ENCODE results near the gene PKP4.
A peak's percentile ranks its signal among the peaks of the same experiment; 100 is the strongest.

The PKP4 gene

DNA sequence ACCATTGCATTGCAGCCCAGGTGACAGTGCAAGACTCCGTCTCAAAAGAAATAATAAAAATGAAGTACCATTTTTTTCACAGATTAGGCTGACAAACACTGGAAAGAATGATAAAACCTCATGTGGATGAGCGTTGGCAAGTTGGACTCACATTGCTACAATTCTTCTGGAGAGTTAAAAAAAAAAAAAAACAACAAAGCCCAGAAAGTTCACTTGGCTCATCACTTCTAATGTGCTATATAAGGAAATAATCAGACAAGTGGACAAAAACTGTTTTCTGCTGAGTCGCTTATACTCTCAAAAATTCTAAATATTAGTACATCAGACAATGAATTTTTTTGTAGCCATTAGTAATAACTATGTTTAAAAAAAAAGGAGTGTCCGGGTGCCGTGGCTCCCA, 38.4 kb downstream of the PKP4 start:
- DNase-seq (ENCODE audit: insufficient read length, low spot score) = no peak
- FAIRE-seq = no peak

DNA sequence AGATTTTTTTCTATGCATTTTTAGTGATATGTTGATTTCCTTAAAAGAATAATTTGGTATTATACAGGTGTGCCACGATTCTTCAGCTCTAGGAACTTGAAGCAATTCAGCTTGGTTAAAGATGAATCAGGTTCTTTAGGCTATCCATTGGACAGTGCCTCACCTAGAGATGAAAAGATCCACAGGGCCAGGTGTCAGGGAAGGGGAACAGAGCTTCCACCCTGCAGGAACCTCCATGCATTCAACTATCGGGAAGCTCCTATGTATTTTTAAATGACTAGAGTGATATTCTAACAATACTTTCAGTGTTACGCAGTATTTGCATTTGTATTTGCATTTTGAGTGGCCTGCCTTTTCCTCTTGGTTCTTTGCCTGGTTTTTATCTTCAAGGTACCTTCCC, 40.2 kb downstream of the PKP4 start:
- DNase-seq (ENCODE audit: insufficient read length, low spot score) (no peak), FAIRE-seq (no peak)

DNA sequence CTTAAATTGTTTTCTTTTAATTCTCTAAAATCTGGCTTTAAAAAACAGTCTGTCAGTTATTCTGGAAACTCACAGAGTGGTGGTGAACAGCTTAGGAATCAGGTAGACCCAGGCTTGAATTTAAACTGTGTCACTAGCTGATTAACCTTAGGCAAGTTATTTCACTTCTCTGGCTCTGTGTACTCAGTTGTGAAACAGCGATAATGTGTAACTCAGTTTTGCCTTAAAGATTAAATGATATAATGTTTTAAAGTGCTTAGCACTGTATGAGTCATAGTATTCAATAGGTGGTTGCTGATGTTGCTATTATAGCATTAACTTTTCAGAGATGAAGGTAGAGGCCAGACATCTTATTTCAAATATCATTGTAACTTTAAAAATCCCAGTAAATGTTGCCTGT, 40.7 kb downstream of the PKP4 start:
- no peak for FAIRE-seq
- DNase-seq (ENCODE audit: insufficient read length, low spot score) = no peak

DNA sequence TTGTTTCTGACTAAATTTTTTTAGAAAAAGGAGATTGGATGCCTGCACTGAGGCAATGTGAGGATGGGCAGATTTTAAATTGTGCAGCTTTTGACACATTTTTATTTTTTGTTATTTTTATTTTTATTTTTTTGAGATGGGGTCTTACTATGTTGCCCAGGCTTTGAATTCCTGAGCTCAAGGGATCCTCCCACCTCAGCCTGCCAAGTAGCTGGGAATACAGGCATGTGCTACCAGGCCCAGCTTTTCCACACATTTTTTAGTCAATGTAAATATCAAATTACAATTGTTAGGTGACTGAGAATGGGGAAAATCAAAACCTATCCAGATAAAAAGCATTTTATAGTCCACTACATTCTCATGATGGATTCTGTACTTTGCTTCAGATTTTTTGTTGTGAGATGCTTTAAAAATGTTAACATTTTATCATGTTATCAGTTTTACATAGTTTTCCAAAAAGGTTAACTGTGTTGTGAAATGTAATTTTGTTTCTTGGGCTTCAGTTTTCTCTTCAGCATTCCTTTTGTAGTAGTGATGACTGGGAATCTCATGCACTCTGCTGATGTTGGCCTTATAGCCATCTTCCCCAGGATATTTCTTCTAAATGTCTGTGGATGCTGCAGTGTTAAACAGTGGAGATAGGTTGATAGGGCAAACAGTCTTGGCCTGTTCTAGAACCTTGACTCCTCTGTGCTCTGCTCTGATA, 41.4 kb downstream of the PKP4 start:
- FAIRE-seq (no peak), DNase-seq (ENCODE audit: insufficient read length, low spot score) (no peak)

DNA sequence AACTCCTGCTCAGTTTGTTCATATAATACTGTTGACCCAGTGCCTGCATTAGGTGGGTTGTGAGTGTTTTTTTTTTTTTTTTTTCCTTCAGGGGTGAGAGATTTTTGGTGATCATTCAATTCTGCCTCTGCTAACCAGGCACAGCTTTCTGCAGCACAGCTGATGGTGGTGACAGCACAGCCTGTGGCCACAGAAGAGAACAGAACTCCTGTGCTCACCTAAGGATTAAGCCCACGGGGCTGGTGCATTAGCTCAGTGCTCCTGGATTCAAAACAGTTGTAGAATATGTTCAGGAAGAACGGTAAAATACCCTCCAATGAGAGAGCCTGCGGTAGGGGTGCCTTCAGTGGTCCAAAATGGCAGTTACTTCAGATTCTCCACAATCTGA, 42.0 kb downstream of the PKP4 start:
- FAIRE-seq = no peak

DNA sequence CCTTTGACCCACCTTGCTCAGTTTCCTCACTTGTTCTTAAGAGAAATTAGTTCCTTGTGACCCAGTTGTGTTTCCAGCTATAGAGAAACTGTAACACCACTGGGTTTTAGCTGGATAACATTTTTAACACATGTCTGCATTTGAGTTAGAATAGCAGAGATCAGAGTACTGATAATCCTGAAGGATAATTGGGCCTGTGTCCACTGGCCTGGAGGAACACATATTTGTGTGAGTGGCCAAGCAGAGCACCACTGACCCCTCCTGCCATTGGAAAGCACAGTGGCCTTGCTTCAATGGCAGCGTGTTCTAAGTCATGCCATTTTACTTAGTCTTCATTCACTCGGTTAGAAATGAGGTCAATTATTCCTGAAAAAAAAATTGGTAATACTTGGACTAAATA, 42.6 kb downstream of the PKP4 start:
- FAIRE-seq (no peak), DNase-seq (ENCODE audit: insufficient read length, low spot score) (no peak)

More for the DNA sequence above, 42.0 kb downstream of the PKP4 start:
- no peak for DNase-seq (ENCODE audit: insufficient read length, low spot score)

DNA sequence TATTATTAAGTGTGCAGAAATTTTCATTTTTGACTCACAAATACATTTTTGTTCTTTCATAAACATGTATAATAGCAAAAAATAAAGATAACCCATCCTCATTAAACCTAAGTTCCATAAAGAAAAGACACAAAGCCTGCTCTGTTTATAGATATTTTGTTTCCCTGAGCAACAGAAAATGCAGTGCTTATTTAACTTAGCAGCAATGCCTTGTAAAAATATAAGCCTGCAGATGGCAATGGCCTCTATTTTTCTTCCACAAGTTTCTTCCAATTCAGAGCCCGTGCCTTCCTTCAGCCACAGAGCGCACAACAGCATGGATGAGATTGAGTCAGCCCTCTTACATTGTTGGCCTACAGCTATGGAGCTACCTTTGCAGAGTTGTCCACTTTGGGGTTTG, 43.6 kb downstream of the PKP4 start:
- no peak for FAIRE-seq
- no peak for DNase-seq (ENCODE audit: insufficient read length, low spot score)

DNA sequence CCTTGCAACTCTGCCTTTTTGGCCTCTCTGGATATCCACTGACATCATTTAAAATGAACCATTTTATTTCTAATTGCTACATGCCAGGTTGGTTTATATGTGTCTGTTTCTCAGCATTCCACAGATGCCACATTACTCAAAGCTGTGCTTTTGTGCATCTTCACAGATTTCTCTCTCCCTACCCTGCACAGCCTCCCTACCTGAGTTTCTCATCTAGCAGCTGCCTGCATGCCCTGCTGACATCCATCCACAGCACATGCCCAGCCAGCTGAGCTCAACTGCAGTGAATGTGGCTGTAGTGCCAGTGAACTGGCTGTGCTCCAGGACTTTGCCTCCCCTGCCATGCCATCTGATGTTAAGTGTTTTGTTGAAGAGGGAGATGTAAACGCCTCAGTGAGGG, 44.5 kb downstream of the PKP4 start:
- FAIRE-seq = peak; percentile 33
- DNase-seq (ENCODE audit: insufficient read length, low spot score) = no peak

DNA sequence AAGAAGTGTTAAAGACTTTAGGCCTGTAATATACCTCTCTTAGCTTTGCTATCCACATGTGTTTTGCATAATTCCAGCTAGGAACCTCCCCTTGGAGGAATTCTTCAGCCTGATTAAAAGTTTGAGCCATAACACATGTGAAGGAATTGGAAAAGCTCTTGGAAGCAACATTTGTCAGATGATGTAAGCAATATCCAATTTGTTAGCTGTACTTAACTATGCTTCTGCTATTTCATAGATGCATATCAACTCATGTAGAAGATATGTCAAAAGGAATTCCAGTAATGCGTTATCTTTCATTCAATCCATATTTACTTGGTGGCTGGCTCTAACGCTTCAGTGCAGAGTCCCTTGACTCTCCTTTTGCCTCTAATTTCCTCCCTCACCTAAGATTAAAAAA, 46.2 kb downstream of the PKP4 start:
- FAIRE-seq = no peak

DNA sequence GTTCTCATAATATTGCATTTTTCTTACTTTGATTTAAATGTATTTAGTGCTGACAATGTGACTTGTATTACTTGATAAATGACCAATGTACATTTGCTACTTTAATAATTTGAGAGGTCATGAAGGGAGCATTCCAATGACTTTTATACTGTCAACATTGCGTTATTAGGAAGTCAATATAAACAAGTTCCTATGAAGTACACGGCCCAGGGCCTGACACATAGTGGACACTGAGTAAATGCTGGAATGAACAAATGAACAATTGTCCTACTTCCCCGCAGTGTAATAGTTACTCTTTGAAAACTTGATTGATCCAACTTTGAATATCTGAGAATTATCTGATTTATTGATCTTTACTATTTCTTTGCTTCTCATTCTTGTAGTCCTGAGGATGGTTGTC, 47.3 kb downstream of the PKP4 start:
- FAIRE-seq (no peak), DNase-seq (ENCODE audit: insufficient read length, low spot score) (no peak)

More for the DNA sequence above, 46.2 kb downstream of the PKP4 start:
- DNase-seq (ENCODE audit: insufficient read length, low spot score) = peak; percentile 59

DNA sequence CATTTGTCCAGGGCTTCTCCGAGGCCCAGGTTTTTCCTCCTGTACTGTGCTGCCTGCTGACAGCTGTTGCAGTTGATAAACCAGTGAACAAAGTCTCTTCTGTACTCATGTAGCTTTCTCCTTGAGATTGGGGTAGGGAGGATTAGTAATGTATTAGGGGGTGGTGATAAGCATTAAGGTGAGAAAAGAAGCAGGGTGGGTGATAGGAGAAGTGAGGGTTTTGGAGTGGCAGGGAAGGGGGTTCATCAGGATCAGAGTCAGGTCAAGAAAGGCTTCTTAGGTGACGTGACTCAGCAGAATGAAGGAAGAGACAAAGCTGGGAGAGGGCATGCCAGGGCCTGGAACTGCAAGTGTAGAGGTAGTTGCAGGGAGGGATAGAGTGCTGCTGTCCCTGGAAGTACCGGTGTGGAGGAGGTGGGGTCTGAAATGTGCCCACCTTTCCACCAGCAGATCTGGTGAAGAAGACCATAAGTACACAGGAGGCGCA, 48.7 kb downstream of the PKP4 start:
- FAIRE-seq (no peak), DNase-seq (ENCODE audit: insufficient read length, low spot score) (no peak)

DNA sequence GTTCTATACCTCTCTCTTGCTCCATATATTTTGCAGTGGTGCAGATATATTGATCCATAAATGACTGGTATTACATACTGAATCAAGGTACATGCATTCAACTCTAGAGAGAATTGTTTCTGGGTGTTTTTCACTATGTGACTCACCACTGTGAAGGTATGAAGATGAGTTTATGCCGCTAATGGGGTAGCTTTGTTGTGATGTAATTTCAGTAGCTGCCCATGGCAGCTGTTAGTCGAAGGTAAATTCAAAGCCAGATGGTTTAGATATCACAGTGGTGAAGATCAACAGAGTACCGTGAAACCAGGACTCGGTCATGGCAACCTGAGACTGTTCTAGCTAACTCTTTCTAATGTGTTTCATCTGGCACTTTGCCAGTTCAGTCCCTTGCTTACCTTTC, 50.4 kb downstream of the PKP4 start:
- DNase-seq (ENCODE audit: insufficient read length, low spot score) (no peak), FAIRE-seq (no peak)

DNA sequence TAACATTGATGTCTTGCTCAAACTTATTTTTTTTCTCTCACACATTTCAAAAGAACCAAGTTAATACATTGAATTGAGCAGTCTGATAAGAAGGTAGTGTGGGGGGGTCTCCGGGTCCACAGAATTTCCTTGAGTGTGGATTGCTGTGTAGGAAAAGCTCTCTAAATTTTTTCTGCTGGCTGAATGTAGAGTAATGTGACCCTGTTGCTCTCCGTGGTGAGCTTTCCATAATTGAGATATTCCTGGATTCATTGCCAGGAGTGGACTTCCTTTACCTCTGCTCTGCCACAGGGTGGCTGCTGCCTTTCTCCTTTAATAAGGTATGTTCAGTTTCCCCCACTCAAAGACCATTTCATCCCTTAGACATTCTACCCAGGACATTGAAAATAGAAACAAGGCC, 50.9 kb downstream of the PKP4 start:
- DNase-seq (ENCODE audit: insufficient read length, low spot score) (no peak), FAIRE-seq (no peak)

DNA sequence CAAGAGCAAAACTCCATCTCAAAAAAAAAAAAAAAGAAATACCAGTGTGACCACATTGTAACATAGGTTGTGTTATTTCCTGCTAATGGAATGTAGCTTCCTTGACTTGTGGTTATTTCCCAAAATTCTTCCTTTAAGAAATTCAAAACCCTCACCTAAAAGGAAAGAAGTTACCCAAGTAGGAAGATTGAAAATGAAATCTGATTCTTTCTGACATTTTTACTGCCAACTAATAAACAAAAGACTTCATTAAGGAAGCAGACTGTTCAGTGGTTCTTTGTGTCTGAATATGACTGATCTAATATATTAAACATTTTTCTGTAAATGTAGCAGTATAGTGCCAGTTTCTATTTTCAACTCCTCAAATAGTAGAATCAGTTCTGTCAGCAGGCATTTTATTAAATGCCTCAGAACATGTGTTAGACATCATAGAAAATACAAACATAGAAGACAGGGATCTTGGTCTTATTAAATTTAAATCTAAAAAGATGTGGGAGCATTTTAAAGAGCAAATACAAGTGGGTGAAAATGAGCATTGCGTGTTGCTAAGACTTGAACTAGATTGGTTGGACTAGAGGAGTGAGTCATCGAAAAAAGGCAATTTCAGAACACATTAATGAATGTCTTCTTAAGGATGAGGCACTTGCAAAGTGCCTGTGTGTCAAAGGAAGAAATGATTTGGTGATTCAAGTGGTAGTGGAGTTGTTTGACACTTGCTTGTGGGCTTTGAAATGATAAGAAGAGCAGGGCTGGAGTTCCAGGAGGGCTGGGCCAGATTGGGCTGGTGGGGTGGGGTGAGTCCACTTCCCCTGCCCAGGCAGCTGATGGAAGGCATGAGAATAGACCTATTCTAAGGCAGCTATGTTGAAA, 53.4 kb downstream of the PKP4 start:
- no peak for FAIRE-seq
- no peak for DNase-seq (ENCODE audit: insufficient read length, low spot score)

DNA sequence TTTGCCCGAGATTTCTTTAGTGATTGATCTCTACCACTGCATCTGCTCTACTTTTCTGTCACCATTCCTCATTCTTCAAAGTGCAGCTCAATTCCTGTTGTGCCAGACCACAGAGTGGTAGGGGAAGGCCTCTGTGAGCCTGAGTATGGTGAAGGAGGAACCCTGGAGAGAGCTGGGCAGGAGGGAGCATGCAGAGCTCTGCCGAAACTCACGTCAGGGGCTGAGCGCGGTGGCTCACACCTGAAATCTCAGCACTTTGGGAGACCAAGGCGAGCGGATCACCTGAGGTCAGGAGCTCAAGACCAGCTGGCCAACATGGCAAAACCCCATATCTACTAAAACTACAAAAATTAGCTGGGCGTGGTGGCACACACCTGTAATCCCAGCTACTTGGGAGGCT, 54.1 kb downstream of the PKP4 start:
- FAIRE-seq (no peak), DNase-seq (ENCODE audit: insufficient read length, low spot score) (no peak)

DNA sequence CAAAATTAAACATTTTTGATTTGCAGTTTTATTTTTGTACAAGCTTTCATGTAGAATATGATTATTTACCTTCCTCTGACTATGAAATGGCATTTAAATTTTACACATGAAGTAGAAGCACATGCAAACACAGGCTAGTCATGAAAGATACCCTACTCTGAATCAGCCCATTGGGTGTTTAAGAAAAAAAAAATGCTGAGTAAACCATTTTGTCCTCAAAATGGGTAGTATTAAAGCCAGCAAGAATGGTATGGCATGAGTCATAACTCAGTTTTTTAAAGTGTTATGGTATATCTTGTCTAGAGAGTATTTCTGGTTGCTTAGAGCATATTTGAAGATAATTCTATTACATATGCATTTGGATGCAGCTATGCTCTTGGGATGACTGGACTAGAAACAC, 55.0 kb downstream of the PKP4 start:
- DNase-seq (ENCODE audit: insufficient read length, low spot score) (no peak), FAIRE-seq (no peak)

DNA sequence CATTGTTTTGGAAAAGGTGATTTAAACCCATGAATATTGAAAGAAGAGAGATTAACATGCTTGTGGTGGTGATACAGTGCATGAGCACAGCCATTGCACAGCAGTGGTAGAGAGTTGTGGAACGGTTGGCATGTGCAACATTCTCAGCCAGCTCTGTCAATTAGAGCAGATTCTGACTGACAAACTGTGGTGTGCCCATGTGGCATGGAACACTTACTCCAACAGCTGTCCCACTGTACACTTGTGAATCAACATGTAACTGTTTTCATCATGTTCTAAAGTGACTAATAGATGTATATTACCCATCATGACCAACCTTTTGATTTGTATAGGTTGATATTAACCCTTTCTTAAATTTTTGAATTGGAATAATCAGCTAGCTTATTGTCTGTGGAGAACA, 55.6 kb downstream of the PKP4 start:
- FAIRE-seq (peak; percentile 80), DNase-seq (ENCODE audit: insufficient read length, low spot score) (no peak)

DNA sequence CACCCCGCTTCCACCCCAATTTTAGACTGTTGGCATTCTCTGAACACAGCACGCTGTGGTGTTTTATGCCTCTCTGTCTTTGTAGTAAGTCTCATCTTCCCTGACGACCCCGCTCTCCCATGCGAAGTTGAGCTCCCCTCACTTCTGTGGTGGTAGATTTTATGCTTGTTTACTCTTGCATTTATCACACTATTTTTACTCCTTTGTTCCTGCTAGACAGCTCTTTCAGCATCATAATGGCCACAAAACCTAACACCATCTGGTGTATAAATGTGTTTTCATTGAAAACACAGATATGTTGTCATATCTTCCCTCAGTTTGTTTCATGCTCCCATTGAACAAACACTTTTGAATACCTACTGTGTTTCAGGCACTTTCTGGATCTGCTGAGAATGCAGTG, 57.1 kb downstream of the PKP4 start:
- DNase-seq (ENCODE audit: insufficient read length, low spot score) (no peak), FAIRE-seq (no peak)

DNA sequence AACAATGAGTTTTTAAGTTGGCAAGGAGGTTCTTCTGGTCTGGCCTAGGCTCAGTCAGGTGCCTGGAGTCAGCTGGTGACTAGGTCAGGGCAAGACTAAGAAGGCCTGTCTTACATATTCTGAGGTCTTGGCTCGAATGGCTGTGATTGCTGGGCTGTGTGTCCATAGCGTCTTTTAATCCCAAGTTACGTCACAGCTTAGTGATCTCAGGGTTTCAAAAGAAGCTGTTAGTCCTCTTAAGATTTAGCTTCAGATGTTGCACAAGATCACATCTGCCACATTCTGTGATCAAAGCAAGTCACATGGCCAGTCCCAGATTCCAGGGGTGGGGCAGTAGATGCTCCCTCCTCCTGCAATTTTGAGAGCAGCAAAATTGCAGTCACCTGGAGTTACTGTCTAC, 61.3 kb downstream of the PKP4 start:
- no peak for DNase-seq (ENCODE audit: insufficient read length, low spot score)
- no peak for FAIRE-seq

DNA sequence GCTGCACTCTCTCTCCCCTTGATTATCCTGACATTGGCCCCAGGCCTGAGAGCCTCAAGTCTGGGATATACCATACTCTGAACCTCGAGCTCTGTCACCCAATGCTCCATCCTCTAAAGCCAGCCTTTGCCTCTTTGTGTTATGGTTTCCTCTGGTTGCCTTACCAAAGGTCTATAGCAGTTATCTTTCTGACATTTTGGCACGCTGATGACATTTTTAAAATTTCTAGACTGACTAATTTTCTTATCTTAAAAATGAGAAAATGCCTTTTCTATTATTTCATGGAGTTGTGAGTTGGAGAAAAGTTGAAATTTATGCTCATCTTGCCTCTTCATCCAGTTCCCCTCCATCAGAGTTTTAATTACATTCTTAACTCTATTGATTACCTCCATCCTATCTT, 62.7 kb downstream of the PKP4 start:
- FAIRE-seq (no peak), DNase-seq (ENCODE audit: insufficient read length, low spot score) (no peak)

DNA sequence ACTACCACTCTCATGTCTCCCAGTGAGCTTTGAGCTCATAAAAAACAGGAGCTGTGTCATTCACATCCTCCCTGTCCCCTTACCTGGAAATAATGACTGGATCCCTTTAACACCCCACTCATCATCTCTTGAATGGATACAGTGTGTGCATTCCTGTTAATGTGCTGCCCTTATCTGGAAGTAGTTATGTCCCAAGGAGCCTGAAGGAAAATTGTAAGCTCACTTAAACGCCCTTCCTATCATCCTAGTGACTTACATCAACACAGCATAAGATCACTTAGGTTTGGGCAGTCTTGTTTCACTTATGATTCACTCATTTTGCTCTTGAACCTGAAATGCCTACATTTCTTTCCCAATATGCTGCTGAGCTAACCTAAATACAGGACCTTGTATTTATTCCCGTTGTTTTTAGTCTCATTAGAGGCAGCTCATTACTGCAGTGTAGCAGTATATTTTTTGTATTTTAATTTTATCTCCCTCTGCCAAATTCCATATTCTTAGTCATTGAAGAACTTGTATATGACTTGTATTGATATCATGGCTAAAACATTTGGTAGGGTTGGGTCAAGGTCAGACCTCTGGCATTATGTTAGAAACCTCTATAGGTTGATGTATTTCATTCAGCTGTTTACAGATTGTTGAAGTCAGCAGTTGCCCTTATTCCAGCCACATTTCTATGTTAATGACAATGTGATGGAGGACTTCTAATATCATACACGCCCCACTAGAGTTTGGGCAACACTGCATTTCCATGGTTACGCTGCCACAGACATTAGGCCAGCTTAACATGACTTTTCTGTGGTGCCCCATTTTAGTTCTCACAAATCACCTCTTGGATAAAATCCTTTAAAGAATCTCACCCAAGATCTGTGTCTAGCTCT, 72.9 kb downstream of the PKP4 start:
- FAIRE-seq (no peak), DNase-seq (ENCODE audit: insufficient read length, low spot score) (no peak)

Measured in HTR-8/SVneo (cell line).